WTC11 (cell line): ENCODE results near the gene BRAF.

ENCODE experiments used
- CBFB ChIP-seq: sonication (generic); formaldehyde crosslinking; IDR thresholded peaks from 2 replicates; pipeline ENCODE4 v1.8.1; 2022; ENCODE audit warnings: mild to moderate bottlenecking, low read depth, missing genetic modification reagents
- CTCF ChIP-seq: fragments of 200-600 bp; IDR thresholded peaks from 2 replicates; pipeline ENCODE4 v1.8.0; 2022; ENCODE audit warnings: antibody characterized with exemption

GRCh38 chr7:140695381-140695780 is 229.3 kb downstream of the BRAF start:
- no peak for TF ChIP-seq CTCF
- no peak for TF ChIP-seq CBFB (CRISPR knock-in tag)
